WTC11 (cell line): ENCODE measurements around the gene UNC79. TPM values are rescaled to one million over a fixed set of nuclear protein-coding genes. Genes with fewer than 3 reads are reported as not detected.
"Not testable (repeated sequence)": the region's sequence is repeated elsewhere in the genome, so short reads cannot be mapped to it uniquely, and the experiment has no call there.

Experiments used
- ATAC-seq: fragments of 200-7000 bp; cut with Tn5 transposase; 2 replicates; pipeline ENCODE4 v1.10.0; 2021; ENCODE audit warnings: mild to moderate bottlenecking, moderate library complexity
- CTCF ChIA-PET: fragments of 300-600 bp; sonication (Branson Sonifier 250); formaldehyde crosslinking; loops from one replicate; lab custom pipeline; 2021; ENCODE audit warnings: antibody characterized with exemption; lab: Charles Lee
- POLR2A ChIA-PET: fragments of 350-600 bp; sonication (Branson Sonifier 250); formaldehyde crosslinking; loops from one replicate; lab custom pipeline; 2021; ENCODE audit warnings: antibody characterized with exemption; lab: Charles Lee
- DNase-seq: peaks from one replicate; pipeline ENCODE4 v3.0.0; 2021; ENCODE audit warnings: low spot score
- H3K27ac Mint-ChIP-seq: 2 replicates; pipeline ENCODE4 v1.8.0; 2021; ENCODE audit warnings: mixed read lengths
- H3K27me3 Mint-ChIP-seq: 2 replicates; pipeline ENCODE4 v1.8.0; 2021; ENCODE audit warnings: low read depth, mild to moderate bottlenecking, moderate library complexity, mixed read lengths
- H3K36me3 Mint-ChIP-seq: 2 replicates; pipeline ENCODE4 v1.8.0; 2021; ENCODE audit warnings: mixed read lengths
- H3K4me1 Mint-ChIP-seq: 2 replicates; pipeline ENCODE4 v1.8.0; 2022; ENCODE audit warnings: mixed read lengths
- H3K4me3 Mint-ChIP-seq: 2 replicates; pipeline ENCODE4 v1.8.0; 2021; ENCODE audit warnings: mild to moderate bottlenecking, moderate library complexity, mixed read lengths
- H3K9me3 Mint-ChIP-seq: 2 replicates; pipeline ENCODE4 v1.8.0; 2021; ENCODE audit warnings: mixed read lengths
- FOXJ3 ChIP-seq: sonication (generic); formaldehyde crosslinking; IDR thresholded peaks from 2 replicates; pipeline ENCODE4 v1.9.0; 2021; ENCODE audit warnings: missing genetic modification reagents, mild to moderate bottlenecking, borderline replicate concordance
- GRHL2 ChIP-seq: fragments of 250-450 bp; sonication (Bioruptor Pico); IDR thresholded peaks from 2 replicates; pipeline ENCODE4 v1.8.0; 2022; ENCODE audit warnings: mild to moderate bottlenecking, moderate library complexity; ENCODE audit not compliant: insufficient replicate concordance, severe bottlenecking
- NFYB ChIP-seq: sonication (generic); formaldehyde crosslinking; conservative IDR thresholded peaks from 2 replicates; pipeline ENCODE4 v1.8.0; 2022; ENCODE audit warnings: low read depth, missing genetic modification reagents
- NR2C2 ChIP-seq: sonication (generic); formaldehyde crosslinking; IDR thresholded peaks from 2 replicates; pipeline ENCODE4 v1.8.0; 2022; ENCODE audit warnings: mild to moderate bottlenecking, missing genetic modification reagents
- OVOL2 ChIP-seq: fragments of 250-450 bp; sonication (Bioruptor Pico); IDR thresholded peaks from 2 replicates; pipeline ENCODE4 v1.9.0; 2021; ENCODE audit warnings: mild to moderate bottlenecking, borderline replicate concordance
- PRDM15 ChIP-seq: sonication (generic); formaldehyde crosslinking; IDR thresholded peaks from 2 replicates; pipeline ENCODE4 v1.8.0; 2022; ENCODE audit warnings: missing genetic modification reagents
- TEAD4 ChIP-seq: sonication (generic); formaldehyde crosslinking; IDR thresholded peaks from 2 replicates; pipeline ENCODE4 v1.8.0; 2022; ENCODE audit warnings: mild to moderate bottlenecking, missing genetic modification reagents
- USF1 ChIP-seq: sonication (generic); formaldehyde crosslinking; IDR thresholded peaks from 2 replicates; pipeline ENCODE4 v1.8.0; 2022; ENCODE audit warnings: mild to moderate bottlenecking, missing genetic modification reagents
- ZMAT4 ChIP-seq: fragments of 250-450 bp; sonication (Bioruptor Pico); IDR thresholded peaks from 2 replicates; pipeline ENCODE4 v1.9.0; 2021; ENCODE audit warnings: mild to moderate bottlenecking
- ZNF121 ChIP-seq: sonication (generic); formaldehyde crosslinking; IDR thresholded peaks from 2 replicates; pipeline ENCODE4 v1.8.0; 2023; ENCODE audit warnings: missing genetic modification reagents
- ZSCAN18 ChIP-seq: fragments of 250-450 bp; sonication (Bioruptor Pico); IDR thresholded peaks from 2 replicates; pipeline ENCODE4 v2.1.2; 2022; ENCODE audit warnings: mild to moderate bottlenecking, moderate library complexity
- total RNA-seq: library from RNA; stranded (reverse); gene quantifications from 3 replicates; pipeline ENCODE4 v1.2.3, GENCODE V29; 2021

The UNC79 gene
- total RNA-seq, 1 experiment from 2014 or later = 2.1 TPM

GRCh38 chr14:93522221-93522620 is 91.5 kb downstream of the UNC79 start (continued):
- TF ChIP-seq PRDM15 (CRISPR knock-in tag) (no peak), FOXJ3 (CRISPR knock-in tag) (no peak), NR2C2 (CRISPR knock-in tag) (no peak)

- DNase-seq, H3K27me3 Mint-ChIP-seq, CTCF ChIA-PET, H3K27ac Mint-ChIP-seq, H3K4me3 Mint-ChIP-seq, ATAC-seq, POLR2A ChIA-PET: not testable (repeated sequence)
- TF ChIP-seq ZNF121 (CRISPR knock-in tag) = peak; percentile 91
- H3K36me3 Mint-ChIP-seq = peaks cover 30% of the 10 kb centered on the region
- peaks cover 31% of the 10 kb centered on the region for H3K4me1 Mint-ChIP-seq
- H3K9me3 Mint-ChIP-seq = peaks cover 35% of the 10 kb centered on the region
Observed at GRCh38 chr14:93525216-93525615, 94.5 kb downstream of the UNC79 start.

GRCh38 chr14:93525696-93526451 is 95.1 kb downstream of the UNC79 start:
- TF ChIP-seq USF1 (CRISPR knock-in tag) (no peak), NFYB (CRISPR knock-in tag) (no peak)
- peak overlapping the region; percentile 89; the same call in 1 of the 2 replicates for H3K27ac Mint-ChIP-seq
- DNase-seq (no peak), ATAC-seq (peak; percentile 82)
- ChIA-PET CTCF (no interaction called here), POLR2A (no interaction called here)
- H3K27me3 Mint-ChIP-seq = peaks cover 5% of the 10 kb centered on the region; the same call in 1 of the 2 replicates
- peaks cover 31% of the 10 kb centered on the region for H3K4me1 Mint-ChIP-seq
- H3K36me3 Mint-ChIP-seq = peaks cover 23% of the 10 kb centered on the region
- no peak overlapping the region for H3K4me3 Mint-ChIP-seq
- H3K9me3 Mint-ChIP-seq = peaks cover 28% of the 10 kb centered on the region

- Mint-ChIP-seq H3K4me1 (peaks cover 31% of the 10 kb centered on the region), H3K36me3 (peaks cover 10% of the 10 kb centered on the region), H3K9me3 (peaks cover 15% of the 10 kb centered on the region), H3K27me3 (no peaks in the 10 kb centered on the region), H3K4me3 (no peak overlapping the region), H3K27ac (no peak overlapping the region)
- no peak for ATAC-seq
- ChIA-PET POLR2A (no interaction called here), CTCF (no interaction called here)
- no peak for DNase-seq
- no peak for TF ChIP-seq GRHL2 (CRISPR knock-in tag)
- TF ChIP-seq ZMAT4 (CRISPR knock-in tag) = no peak
- TF ChIP-seq OVOL2 (CRISPR knock-in tag) = no peak
- no peak for TF ChIP-seq ZSCAN18 (CRISPR knock-in tag)
- no peak for TF ChIP-seq TEAD4 (CRISPR knock-in tag)
Observed at GRCh38 chr14:93527203-93527607, 96.5 kb downstream of the UNC79 start.
